Fibroblast of pulmonary artery (primary cell): ENCODE data around the gene CEACAM6.
A peak's percentile ranks its signal among the peaks of the same experiment; 100 is the strongest.
"Not testable (repeated sequence)": the region's sequence is repeated elsewhere in the genome, so short reads cannot be mapped to it uniquely, and the experiment has no call there.

Experiments
- DNase-seq: peaks from one replicate; pipeline ENCODE4 v3.0.0-alpha.2; 2010; ENCODE audit warnings: low read depth
- H3K4me3 ChIP-seq: replicated peaks from 2 replicates; pipeline ENCODE4 v1.5.1; 2011; ENCODE audit warnings: low read depth, mild to moderate bottlenecking, control low read depth, low read length, moderate library complexity
- CTCF ChIP-seq: IDR thresholded peaks from 2 replicates; pipeline ENCODE4 v1.5.1; 2011; ENCODE audit warnings: mild to moderate bottlenecking, control low read depth, low read length, inconsistent platforms; ENCODE audit errors: missing control alignments

The CEACAM6 gene

GRCh38 chr19:41785653-41786052, 30.3 kb downstream of the CEACAM6 start:
- H3K4me3 ChIP-seq: no peak overlapping the region
- TF ChIP-seq CTCF: peak; percentile 89
- DNase-seq: peak; percentile 78

- no peak overlapping the region for H3K4me3 ChIP-seq
- no peak for TF ChIP-seq CTCF
- no peak for DNase-seq
Measured at GRCh38 chr19:41787055-41787454, 31.7 kb downstream of the CEACAM6 start.

- H3K4me3 ChIP-seq, DNase-seq: not testable (repeated sequence)
Measured at GRCh38 chr19:41788518-41788917, 33.2 kb downstream of the CEACAM6 start.

GRCh38 chr19:41789053-41789452, 33.7 kb downstream of the CEACAM6 start:
- not testable (repeated sequence) for H3K4me3 ChIP-seq, DNase-seq

GRCh38 chr19:41792513-41793413, 37.4 kb downstream of the CEACAM6 start:
- TF ChIP-seq CTCF: peak; percentile 75
- H3K4me3 ChIP-seq: no peak overlapping the region
- peak; percentile 56 for DNase-seq

GRCh38 chr19:41793414-41793727, 38.0 kb downstream of the CEACAM6 start:
- TF ChIP-seq CTCF: no peak
- no peak overlapping the region for H3K4me3 ChIP-seq

GRCh38 chr19:41795031-41795461, 39.7 kb downstream of the CEACAM6 start:
- peak; percentile 48 for DNase-seq
- peak; percentile 79 for TF ChIP-seq CTCF
- no peak overlapping the region for H3K4me3 ChIP-seq

More at GRCh38 chr19:41793414-41793727, 38.0 kb downstream of the CEACAM6 start:
- DNase-seq: no peak

- no peak for DNase-seq
- no peak for TF ChIP-seq CTCF
- H3K4me3 ChIP-seq: no peak within 1 kb of the TSS
Measured at GRCh38 chr19:41796362-41796761, 41.0 kb downstream of the CEACAM6 start, which contains the start of gene CEACAM3. CEACAM3 (plus strand) TSS chr19:41796587; CDS start chr19:41796678, 91 bp downstream.
